Vagina (tissue), 2 donors: ENCODE results near the gene COX8A. TPM values are rescaled to one million over a fixed set of nuclear protein-coding genes. Genes with fewer than 3 reads are reported as not detected.

Experiments used
- DNase-seq, 2 donors: peaks; one replicate each; pipeline ENCODE4 v3.0.0-alpha.2; 2017; ENCODE audit errors: extremely low spot score in 2 of 2
- H3K27ac ChIP-seq: fragments of 200-600 bp; sonication (generic); one replicate; pipeline ENCODE4 v1.5.1; 2019
- H3K27me3 ChIP-seq: fragments of 200-600 bp; sonication (generic); one replicate; pipeline ENCODE4 v1.5.1; 2019
- H3K36me3 ChIP-seq, 2 donors: fragments of 200-600 bp; sonication (generic); one replicate each; pipeline ENCODE4 v1.5.1; 2017 to 2019
- H3K4me1 ChIP-seq: fragments of 200-600 bp; sonication (generic); one replicate; pipeline ENCODE4 v1.5.1; 2019
- H3K4me3 ChIP-seq, 2 donors: fragments of 200-600 bp; sonication (generic); 1 replicate in 1 of 2; 2 replicates in 1 of 2; pipeline ENCODE4 v1.5.1; 2016 to 2019
- H3K9me3 ChIP-seq: fragments of 200-600 bp; sonication (generic); one replicate; pipeline ENCODE4 v1.5.1; 2019
- POLR2A ChIP-seq, 2 donors: fragments of 450-650 bp; IDR thresholded peaks; one replicate each; pipeline ENCODE4 v1.6.1; 2017; ENCODE audit warnings: antibody characterized with exemption in 2 of 2, mild to moderate bottlenecking in 2 of 2, moderate library complexity in 2 of 2
- POLR2AphosphoS5 ChIP-seq, 2 donors: sonication (generic); formaldehyde crosslinking; IDR thresholded peaks; one replicate each; pipeline ENCODE4 v1.9.0; 2017; ENCODE audit warnings: antibody characterized with exemption in 2 of 2, mild to moderate bottlenecking in 2 of 2, low read depth in 1 of 2; ENCODE audit not compliant: insufficient read depth in 1 of 2
- intact Hi-C: fragments of 100-400 bp; cut with DNase I; formaldehyde crosslinking; loops from one replicate; pipeline ENCODE4 v1.15.1; 2023
- total RNA-seq: library from RNA; depleted of rRNA; stranded (reverse); fragments of >200 nt; gene quantifications from one replicate; pipeline ENCODE4 v1.2.3, GENCODE V29; 2016
- TF ChIP-seq, protein P1 (sequence below), 3 experiments: fragments of 450-650 bp in 2 of 3; fragments of 200-600 bp in 1 of 3; sonication (generic) in 1 of 3; IDR thresholded peaks; one replicate each; pipeline ENCODE4 v1.5.1; 2017 to 2019; ENCODE audit warnings: antibody characterized with exemption in 3 of 3, mild to moderate bottlenecking in 2 of 3, moderate library complexity in 2 of 3

COX8A gene
- total RNA-seq, 1 donor from 2014 or later, result 383 TPM

DNA sequence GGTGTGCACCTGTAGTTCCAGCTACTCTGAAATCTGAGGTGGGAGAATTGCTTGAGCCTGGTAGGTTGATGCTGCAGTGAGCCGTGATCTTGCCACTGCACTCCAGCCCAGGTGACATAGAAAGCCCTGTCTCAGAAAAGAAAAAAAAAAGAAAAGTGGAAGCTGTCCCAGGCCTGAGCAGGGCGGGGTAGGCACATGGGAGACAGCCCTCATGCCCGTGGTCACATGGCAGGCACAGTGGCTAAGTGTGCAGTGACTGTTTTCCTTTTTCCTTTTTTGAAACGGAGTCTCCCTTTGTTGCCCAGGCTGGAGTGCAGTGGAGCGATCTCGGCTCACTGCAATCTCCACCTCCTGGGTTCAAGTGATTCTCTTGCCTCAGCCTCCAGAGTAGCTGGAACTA lies 19.6 kb downstream of the COX8A start:
- H3K27ac ChIP-seq, result no peak overlapping the region
- H3K4me1 ChIP-seq, result peaks cover 6% of the 10 kb centered on the region
- H3K36me3 ChIP-seq, result peaks cover 0 to 48% of the 10 kb centered on the region in 2 donors
- no peaks in the 10 kb centered on the region for H3K9me3 ChIP-seq
- no peak for DNase-seq
- TF ChIP-seq, protein P1, sequence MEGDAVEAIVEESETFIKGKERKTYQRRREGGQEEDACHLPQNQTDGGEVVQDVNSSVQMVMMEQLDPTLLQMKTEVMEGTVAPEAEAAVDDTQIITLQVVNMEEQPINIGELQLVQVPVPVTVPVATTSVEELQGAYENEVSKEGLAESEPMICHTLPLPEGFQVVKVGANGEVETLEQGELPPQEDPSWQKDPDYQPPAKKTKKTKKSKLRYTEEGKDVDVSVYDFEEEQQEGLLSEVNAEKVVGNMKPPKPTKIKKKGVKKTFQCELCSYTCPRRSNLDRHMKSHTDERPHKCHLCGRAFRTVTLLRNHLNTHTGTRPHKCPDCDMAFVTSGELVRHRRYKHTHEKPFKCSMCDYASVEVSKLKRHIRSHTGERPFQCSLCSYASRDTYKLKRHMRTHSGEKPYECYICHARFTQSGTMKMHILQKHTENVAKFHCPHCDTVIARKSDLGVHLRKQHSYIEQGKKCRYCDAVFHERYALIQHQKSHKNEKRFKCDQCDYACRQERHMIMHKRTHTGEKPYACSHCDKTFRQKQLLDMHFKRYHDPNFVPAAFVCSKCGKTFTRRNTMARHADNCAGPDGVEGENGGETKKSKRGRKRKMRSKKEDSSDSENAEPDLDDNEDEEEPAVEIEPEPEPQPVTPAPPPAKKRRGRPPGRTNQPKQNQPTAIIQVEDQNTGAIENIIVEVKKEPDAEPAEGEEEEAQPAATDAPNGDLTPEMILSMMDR (IDR thresholded peaks at IDR 0.05), result no peak
- no peak for TF ChIP-seq POLR2AphosphoS5 (IDR thresholded peaks at IDR 0.05; ENCODE audit: insufficient read depth in 1 of 2, low read depth in 1 of 2)
- TF ChIP-seq POLR2A (IDR thresholded peaks at IDR 0.05), result no peak
- no peak overlapping the region for H3K4me3 ChIP-seq
- no peaks in the 10 kb centered on the region for H3K27me3 ChIP-seq
- intact Hi-C loops, result no loop called here

DNA sequence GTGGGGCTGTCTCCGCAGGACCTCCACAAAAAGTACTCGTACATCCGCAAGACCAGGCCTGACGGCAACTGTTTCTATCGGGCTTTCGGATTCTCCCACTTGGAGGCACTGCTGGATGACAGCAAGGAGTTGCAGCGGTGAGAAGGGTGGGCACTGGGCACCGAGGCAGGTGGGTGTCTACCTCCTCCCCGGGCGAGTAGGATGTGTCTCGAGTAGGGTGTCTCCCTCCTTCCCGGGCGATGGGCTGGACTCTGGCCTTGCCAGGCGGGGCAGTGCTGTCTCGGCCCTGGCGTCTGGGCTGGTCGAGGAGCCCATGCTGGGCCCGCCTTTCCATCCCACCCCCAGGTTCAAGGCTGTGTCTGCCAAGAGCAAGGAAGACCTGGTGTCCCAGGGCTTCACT lies 22.1 kb downstream of the COX8A start:
- no peak overlapping the region for H3K27ac ChIP-seq
- no peaks in the 10 kb centered on the region for H3K27me3 ChIP-seq

DNA sequence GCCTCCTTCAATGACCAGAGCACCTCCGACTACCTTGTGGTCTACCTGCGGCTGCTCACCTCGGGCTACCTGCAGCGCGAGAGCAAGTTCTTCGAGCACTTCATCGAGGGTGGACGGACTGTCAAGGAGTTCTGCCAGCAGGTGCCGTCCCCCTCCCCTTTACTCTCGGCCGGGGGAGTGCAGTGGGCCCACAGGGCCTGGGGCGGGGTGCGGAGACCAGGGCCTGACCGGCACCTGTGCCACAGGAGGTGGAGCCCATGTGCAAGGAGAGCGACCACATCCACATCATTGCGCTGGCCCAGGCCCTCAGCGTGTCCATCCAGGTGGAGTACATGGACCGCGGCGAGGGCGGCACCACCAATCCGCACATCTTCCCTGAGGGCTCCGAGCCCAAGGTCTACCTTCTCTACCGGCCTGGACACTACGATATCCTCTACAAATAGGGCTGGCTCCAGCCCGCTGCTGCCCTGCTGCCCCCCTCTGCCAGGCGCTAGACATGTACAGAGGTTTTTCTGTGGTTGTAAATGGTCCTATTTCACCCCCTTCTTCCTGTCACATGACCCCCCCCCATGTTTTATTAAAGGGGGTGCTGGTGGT lies 22.8 kb downstream of the COX8A start:
- DNase-seq, result no peak
- Histone ChIP-seq H3K36me3 (peaks cover 0 to 33% of the 10 kb centered on the region in 2 donors), H3K9me3 (no peaks in the 10 kb centered on the region), H3K27ac (no peak overlapping the region), H3K4me1 (peaks cover 38% of the 10 kb centered on the region), H3K4me3 (no peak overlapping the region), H3K27me3 (no peaks in the 10 kb centered on the region)
- intact Hi-C loops, result no loop called here
- TF ChIP-seq, protein P1 (IDR thresholded peaks at IDR 0.05), result no peak
- no peak for TF ChIP-seq POLR2A (IDR thresholded peaks at IDR 0.05)
- TF ChIP-seq POLR2AphosphoS5 (IDR thresholded peaks at IDR 0.05; ENCODE audit: insufficient read depth in 1 of 2, low read depth in 1 of 2), result no peak

More for the DNA sequence above, 22.1 kb downstream of the COX8A start:
- TF ChIP-seq POLR2AphosphoS5 (IDR thresholded peaks at IDR 0.05; ENCODE audit: insufficient read depth in 1 of 2, low read depth in 1 of 2) (no peak), POLR2A (IDR thresholded peaks at IDR 0.05) (no peak)
- TF ChIP-seq, protein P1 (IDR thresholded peaks at IDR 0.05), result no peak
- DNase-seq, result no peak
- intact Hi-C loops, result no loop called here
- peaks cover 31% of the 10 kb centered on the region for H3K4me1 ChIP-seq
- no peaks in the 10 kb centered on the region for H3K9me3 ChIP-seq
- H3K4me3 ChIP-seq, result no peak overlapping the region
- peaks cover 0 to 39% of the 10 kb centered on the region in 2 donors for H3K36me3 ChIP-seq

DNA sequence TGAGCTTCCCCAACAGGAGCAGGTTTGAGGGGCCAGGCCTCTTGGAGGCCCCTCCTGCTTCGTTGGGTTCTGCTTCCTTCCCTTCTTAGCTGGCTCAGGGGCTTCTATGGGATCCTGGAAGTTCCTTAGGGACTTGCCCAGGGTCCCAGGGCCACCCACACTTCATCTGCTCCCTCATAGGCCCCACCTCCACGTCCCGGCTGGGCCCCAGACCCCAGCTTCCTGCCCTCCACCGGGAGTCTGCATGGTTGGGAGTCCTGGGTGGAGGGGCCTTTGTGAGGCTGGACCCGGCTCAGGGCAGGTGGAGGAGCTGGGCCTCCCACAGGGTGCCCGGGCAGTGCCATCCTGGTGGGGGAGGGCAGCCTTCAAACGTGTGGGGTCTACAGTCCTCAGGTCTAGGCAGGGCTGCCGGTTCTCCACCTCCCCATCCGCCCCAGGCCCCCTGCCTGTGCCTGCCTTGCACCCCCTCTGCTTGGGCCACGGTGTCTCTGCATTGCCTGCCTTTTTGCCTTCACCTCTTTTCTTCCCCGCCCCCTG lies 23.4 kb downstream of the COX8A start:
- H3K4me3 ChIP-seq, result no peak overlapping the region
- intact Hi-C loops, result no loop called here
- TF ChIP-seq, protein P1 (IDR thresholded peaks at IDR 0.05), result no peak
- TF ChIP-seq POLR2AphosphoS5 (IDR thresholded peaks at IDR 0.05; ENCODE audit: insufficient read depth in 1 of 2, low read depth in 1 of 2) (no peak), POLR2A (IDR thresholded peaks at IDR 0.05) (no peak)
- no peaks in the 10 kb centered on the region for H3K27me3 ChIP-seq
- DNase-seq, result no peak
- peaks cover 44% of the 10 kb centered on the region for H3K4me1 ChIP-seq
- H3K36me3 ChIP-seq, result peaks cover 0 to 33% of the 10 kb centered on the region in 2 donors
- H3K27ac ChIP-seq, result no peak overlapping the region
- no peaks in the 10 kb centered on the region for H3K9me3 ChIP-seq
